ELF-1 (cell line): ENCODE data around the gene PLAGL1.
"Not testable (repeated sequence)": the region's sequence is repeated elsewhere in the genome, so short reads cannot be mapped to it uniquely, and the experiment has no call there.

Experiments
- DNase-seq: peaks from one replicate; pipeline ENCODE4 v3.0.0-alpha.2; 2016; ENCODE audit warnings: low read depth, low spot score

PLAGL1 gene

GRCh38 chr6:144008120-144008811 lies at the start of gene PLAGL1:
Gene PLAGL1 (minus strand): TSS chr6:144008259. CDS start chr6:143948136, 60,123 bp downstream.
- peak; percentile 62 for DNase-seq

GRCh38 chr6:144055121-144055931 lies 47.3 kb upstream of the PLAGL1 start:
- no peak for DNase-seq

- DNase-seq, result no peak
These were observed 45.5 kb upstream of the PLAGL1 start for GRCh38 chr6:144053601-144054000.

GRCh38 chr6:144052488-144052887 lies 44.4 kb upstream of the PLAGL1 start:
- no peak for DNase-seq

- DNase-seq, result no peak
These were observed 41.3 kb upstream of the PLAGL1 start for GRCh38 chr6:144049386-144049785.

- no peak for DNase-seq
These were observed 39.6 kb upstream of the PLAGL1 start for GRCh38 chr6:144047688-144048087.

- not testable (repeated sequence) for DNase-seq
These were observed 38.6 kb upstream of the PLAGL1 start for GRCh38 chr6:144046672-144047071.

GRCh38 chr6:144044989-144045388 lies 36.9 kb upstream of the PLAGL1 start:
- not testable (repeated sequence) for DNase-seq

GRCh38 chr6:144036835-144037195 lies 28.8 kb upstream of the PLAGL1 start:
- DNase-seq, result no peak

- peak; percentile 17 for DNase-seq
These were observed 28.2 kb upstream of the PLAGL1 start for GRCh38 chr6:144036064-144036834.

- no peak for DNase-seq
These were observed 27.4 kb upstream of the PLAGL1 start for GRCh38 chr6:144035416-144035815.

GRCh38 chr6:144033816-144034735 lies 26.0 kb upstream of the PLAGL1 start:
- no peak for DNase-seq

GRCh38 chr6:144029452-144029851 lies 21.4 kb upstream of the PLAGL1 start:
- DNase-seq, result no peak

- no peak for DNase-seq
These were observed 20.0 kb upstream of the PLAGL1 start for GRCh38 chr6:144027932-144028587.

GRCh38 chr6:144023216-144023615 lies 15.2 kb upstream of the PLAGL1 start:
- DNase-seq, result no peak

GRCh38 chr6:144019929-144020328 lies 11.9 kb upstream of the PLAGL1 start:
- no peak for DNase-seq

GRCh38 chr6:144017166-144018094 lies 9.4 kb upstream of the PLAGL1 start:
- no peak for DNase-seq

- DNase-seq, result peak; percentile 79
These were observed 5.4 kb upstream of the PLAGL1 start for GRCh38 chr6:144013486-144013909.

- DNase-seq, result no peak
These were observed 4.5 kb upstream of the PLAGL1 start for GRCh38 chr6:144012534-144012933.
